Caco-2 (cell line): ENCODE data around the gene FOXO3. TPM values are rescaled to one million over a fixed set of nuclear protein-coding genes. Genes with fewer than 3 reads are reported as not detected.

Experiments used
- BruUV-seq: library from RNA; stranded (reverse); fragments of 400-500 nt; replicated peaks from 2 replicates; lab custom pipeline; 2021; lab: Mats Ljungman, UMichigan
- CTCF ChIA-PET: fragments of 300-600 bp; sonication (Branson Sonifier 250); formaldehyde crosslinking; loops from one replicate; lab custom pipeline; 2022; ENCODE audit warnings: antibody characterized with exemption; lab: Charles Lee
- POLR2A ChIA-PET: fragments of 300-600 bp; sonication (Branson Sonifier 250); formaldehyde crosslinking; loops from one replicate; lab custom pipeline; 2022; ENCODE audit warnings: antibody characterized with exemption; lab: Charles Lee
- DNase-seq, 2 experiments: peaks; one replicate each; pipeline versions ENCODE4 v3.0.0 to v3.0.0-alpha.2; 2020 to 2022
- H3K27me3 ChIP-seq: replicated peaks from 2 replicates; pipeline ENCODE4 v1.6.0; 2011; ENCODE audit warnings: low read length; ENCODE audit not compliant: control insufficient read depth, insufficient read depth
- H3K36me3 ChIP-seq: 2 replicates; pipeline ENCODE4 v1.5.1; 2011; ENCODE audit warnings: low read length; ENCODE audit not compliant: control insufficient read depth, insufficient read depth
- H3K4me1 ChIP-seq: fragments of 250-450 bp; sonication (Bioruptor Pico); 2 replicates; pipeline ENCODE4 v1.5.1; 2020; ENCODE audit warnings: mild to moderate bottlenecking
- H3K4me3 ChIP-seq: 2 replicates; pipeline ENCODE4 v1.5.1; 2011; ENCODE audit warnings: low read depth, mild to moderate bottlenecking, control low read depth, low read length
- H3K9me3 ChIP-seq: fragments of 250-450 bp; sonication (Bioruptor Pico); 2 replicates; pipeline ENCODE4 v1.5.1; 2020; ENCODE audit warnings: mild to moderate bottlenecking, moderate library complexity
- H3K27ac Mint-ChIP-seq: one replicate; pipeline ENCODE4 v1.8.0; 2022; ENCODE audit warnings: mixed read lengths; ENCODE audit not compliant: unreplicated experiment
- H3K27me3 Mint-ChIP-seq: one replicate; pipeline ENCODE4 v1.8.0; 2022; ENCODE audit warnings: mixed read lengths; ENCODE audit not compliant: insufficient read depth, unreplicated experiment
- H3K36me3 Mint-ChIP-seq: one replicate; pipeline ENCODE4 v1.8.0; 2022; ENCODE audit warnings: mild to moderate bottlenecking, mixed read lengths; ENCODE audit not compliant: insufficient read depth, unreplicated experiment
- H3K4me1 Mint-ChIP-seq: one replicate; pipeline ENCODE4 v1.8.0; 2022; ENCODE audit warnings: low read depth, mixed read lengths; ENCODE audit not compliant: unreplicated experiment
- H3K4me3 Mint-ChIP-seq: one replicate; pipeline ENCODE4 v1.8.0; 2022; ENCODE audit warnings: mild to moderate bottlenecking, moderate library complexity, mixed read lengths; ENCODE audit not compliant: unreplicated experiment
- H3K9me3 Mint-ChIP-seq: one replicate; pipeline ENCODE4 v1.8.0; 2022; ENCODE audit warnings: mixed read lengths; ENCODE audit not compliant: unreplicated experiment
- CTCF ChIP-seq, 2 experiments: fragments of 200-600 bp in 1 of 2; IDR thresholded peaks; 1 replicate in 1 of 2; 2 replicates in 1 of 2; pipeline versions ENCODE4 v1.5.1 to v1.8.0; 2011 to 2022; ENCODE audit warnings: antibody characterized with exemption in 1 of 2, control low read depth in 1 of 2, inconsistent platforms in 1 of 2, low read depth in 1 of 2, low read length in 1 of 2, mild to moderate bottlenecking in 1 of 2, moderate library complexity in 1 of 2; ENCODE audit not compliant: insufficient read depth in 1 of 2, severe bottlenecking in 1 of 2, unreplicated experiment in 1 of 2
- intact Hi-C: fragments of 100-400 bp; cut with micrococcal nuclease; formaldehyde crosslinking; loops from one replicate; pipeline ENCODE4 v1.10.0; 2022; ENCODE audit not compliant: unreplicated experiment
- total RNA-seq: library from RNA; stranded (reverse); gene quantifications from 2 replicates; pipeline ENCODE4 v1.2.3, GENCODE V29; 2022

The FOXO3 gene
- total RNA-seq, 1 experiment from 2014 or later: 34.3 TPM

DNA sequence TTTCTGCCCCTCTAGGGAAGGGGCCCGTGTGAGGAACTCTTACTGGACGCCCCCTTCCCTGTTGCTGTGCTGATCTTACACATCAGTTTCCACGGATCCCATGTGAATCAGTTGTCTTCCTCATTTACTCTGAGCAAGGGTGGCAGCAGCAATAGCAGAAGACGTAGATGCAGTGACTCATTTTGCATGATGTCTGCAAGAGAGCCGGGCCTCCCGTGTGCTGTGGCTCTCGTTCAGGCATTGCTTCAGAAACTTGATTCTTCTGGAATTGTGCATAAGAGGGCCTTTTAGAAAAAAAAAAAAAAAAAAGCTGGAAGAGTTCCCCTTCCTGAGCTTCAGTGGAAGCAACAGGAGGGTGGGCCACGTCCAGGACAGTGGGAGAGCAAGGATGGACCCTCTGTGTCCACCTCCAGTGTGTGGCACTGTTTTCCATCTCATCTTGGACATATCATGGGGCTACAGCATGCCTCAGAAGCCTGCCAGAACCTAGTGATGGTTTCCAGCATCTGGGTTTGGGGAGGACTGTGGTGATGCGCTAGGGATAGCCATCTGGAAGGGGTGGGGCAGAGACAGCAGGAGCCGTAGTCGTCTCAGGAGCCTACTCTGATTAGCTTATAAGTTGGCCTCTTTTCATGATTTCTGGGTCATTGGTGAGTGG, 62.1 kb downstream of the FOXO3 start:
- Mint-ChIP-seq H3K27ac (no peak overlapping the region), H3K27me3 (no peaks in the 10 kb centered on the region), H3K4me1 (no peaks in the 10 kb centered on the region), H3K9me3 (no peaks in the 10 kb centered on the region), H3K4me3 (no peak overlapping the region), H3K36me3 (no peaks in the 10 kb centered on the region)
- BruUV-seq: no TSS peak
- no peak for TF ChIP-seq CTCF (IDR thresholded peaks at IDR 0.05; ENCODE audit: insufficient read depth in 1 of 2, low read depth in 1 of 2, low read length in 1 of 2, severe bottlenecking in 1 of 2, unreplicated experiment in 1 of 2)
- no peak overlapping the region for H3K4me3 ChIP-seq
- intact Hi-C loops: no loop called here
- no peaks in the 10 kb centered on the region for H3K36me3 ChIP-seq
- no peaks in the 10 kb centered on the region for H3K9me3 ChIP-seq
- POLR2A ChIA-PET: interaction anchor here (0.5 kb wide), 1 partner anchor 20 kb away, joined by 5 read pairs; no protein-coding TSS in a partner anchor
- no peaks in the 10 kb centered on the region for H3K4me1 ChIP-seq
- DNase-seq: no peak
- CTCF ChIA-PET: no interaction called here
- H3K27me3 ChIP-seq: no peaks in the 10 kb centered on the region

- peaks cover 3% of the 10 kb centered on the region for H3K4me1 Mint-ChIP-seq
- DNase-seq: no peak
- no peaks in the 10 kb centered on the region for H3K36me3 ChIP-seq
- no peak overlapping the region for H3K27ac Mint-ChIP-seq
- no peaks in the 10 kb centered on the region for H3K36me3 Mint-ChIP-seq
- no peak for TF ChIP-seq CTCF (IDR thresholded peaks at IDR 0.05; ENCODE audit: insufficient read depth in 1 of 2, low read depth in 1 of 2, low read length in 1 of 2, severe bottlenecking in 1 of 2, unreplicated experiment in 1 of 2)
- H3K4me3 Mint-ChIP-seq: no peak overlapping the region
- H3K9me3 Mint-ChIP-seq: no peaks in the 10 kb centered on the region
- H3K4me3 ChIP-seq: no peak overlapping the region
- H3K4me1 ChIP-seq: no peaks in the 10 kb centered on the region
- no peaks in the 10 kb centered on the region for H3K27me3 ChIP-seq
- no peaks in the 10 kb centered on the region for H3K27me3 Mint-ChIP-seq
- ChIA-PET CTCF (no interaction called here), POLR2A (no interaction called here)
- intact Hi-C loops: no loop called here
- BruUV-seq: no TSS peak
- no peaks in the 10 kb centered on the region for H3K9me3 ChIP-seq
Measured at GRCh38 chr6:108623995-108624394, 63.3 kb downstream of the FOXO3 start.

DNA sequence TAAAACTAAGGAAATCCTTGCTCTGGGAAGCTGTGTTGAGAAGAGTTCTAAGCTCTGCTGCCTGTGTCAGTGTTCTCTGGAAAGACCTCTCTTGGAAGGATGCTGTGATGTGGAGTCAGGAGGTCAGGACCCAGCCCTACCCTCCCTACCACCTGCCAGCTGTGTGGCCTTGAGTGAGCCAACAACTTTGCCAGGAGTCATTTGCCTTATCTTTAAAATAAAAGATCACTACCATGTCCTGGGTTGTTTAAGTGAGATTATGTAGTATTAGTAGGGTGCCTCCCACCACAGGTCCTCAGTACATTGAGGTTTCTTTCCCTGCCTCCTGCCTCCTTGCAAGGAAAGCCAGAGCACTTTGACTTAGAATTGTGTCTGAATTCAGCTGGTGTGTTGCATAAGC, 64.9 kb downstream of the FOXO3 start:
- H3K27ac Mint-ChIP-seq: no peak overlapping the region
- no peaks in the 10 kb centered on the region for H3K36me3 Mint-ChIP-seq
- BruUV-seq: no TSS peak
- no peaks in the 10 kb centered on the region for H3K4me1 ChIP-seq
- TF ChIP-seq CTCF (IDR thresholded peaks at IDR 0.05; ENCODE audit: insufficient read depth in 1 of 2, low read depth in 1 of 2, low read length in 1 of 2, severe bottlenecking in 1 of 2, unreplicated experiment in 1 of 2): no peak
- H3K4me3 Mint-ChIP-seq: no peak overlapping the region
- H3K9me3 ChIP-seq: no peaks in the 10 kb centered on the region
- POLR2A ChIA-PET: no interaction called here
- no peaks in the 10 kb centered on the region for H3K36me3 ChIP-seq
- no peaks in the 10 kb centered on the region for H3K27me3 ChIP-seq
- CTCF ChIA-PET: no interaction called here
- no peaks in the 10 kb centered on the region for H3K27me3 Mint-ChIP-seq
- no peaks in the 10 kb centered on the region for H3K9me3 Mint-ChIP-seq
- intact Hi-C loops: no loop called here
- no peak overlapping the region for H3K4me3 ChIP-seq
- no peak for DNase-seq
- H3K4me1 Mint-ChIP-seq: peaks cover 16% of the 10 kb centered on the region
